SK-N-SH (cell line): Measurements from ENCODE around the gene PPP1R14C.

Experiments
- CTCF ChIP-seq: fragments of 200-600 bp; sonication (generic); IDR thresholded peaks from 2 replicates; pipeline ENCODE4 v1.6.1; 2017; ENCODE audit warnings: antibody characterized with exemption, mild to moderate bottlenecking, moderate library complexity
- EP300 ChIP-seq, 2 experiments: IDR thresholded peaks; 2 replicates each; pipeline versions ENCODE4 v1.4.0 to v1.6.1; 2012; ENCODE audit warnings: borderline replicate concordance in 1 of 2, low read depth in 1 of 2, low read length in 1 of 2
- FOXJ3 ChIP-seq: sonication (generic); formaldehyde crosslinking; IDR thresholded peaks from 2 replicates; pipeline ENCODE4 v1.5.1; 2020; ENCODE audit warnings: mild to moderate bottlenecking, missing genetic modification reagents
- IRF3 ChIP-seq: fragments of 150-350 bp; IDR thresholded peaks from 2 replicates; pipeline ENCODE4 v1.6.1; 2016; ENCODE audit warnings: mild to moderate bottlenecking, low read depth, low read length
- JUND ChIP-seq: IDR thresholded peaks from 2 replicates; pipeline ENCODE4 v1.4.0; 2012
- MXI1 ChIP-seq: IDR thresholded peaks from 2 replicates; pipeline ENCODE4 v1.6.1; 2012; ENCODE audit warnings: mild to moderate bottlenecking, low read depth, low read length, improper control_type of control experiment
- NFIC ChIP-seq: IDR thresholded peaks from 2 replicates; pipeline ENCODE4 v1.4.0; 2012; ENCODE audit warnings: borderline replicate concordance
- PBX3 ChIP-seq: IDR thresholded peaks from 2 replicates; pipeline ENCODE4; 2012
- POLR2AphosphoS5 ChIP-seq: IDR thresholded peaks from 2 replicates; pipeline ENCODE4 v1.6.1; 2012; ENCODE audit warnings: low read depth, low read length
- REST ChIP-seq: IDR thresholded peaks from 2 replicates; pipeline ENCODE4 v1.6.1; 2012; ENCODE audit warnings: mild to moderate bottlenecking, low read depth, low read length, moderate library complexity
- SIN3A ChIP-seq: IDR thresholded peaks from 2 replicates; pipeline ENCODE4 v1.6.1; 2012; ENCODE audit warnings: low read depth, mild to moderate bottlenecking, low read length, moderate library complexity, borderline replicate concordance
- USF1 ChIP-seq: IDR thresholded peaks from 2 replicates; pipeline ENCODE4 v1.4.0; 2012; ENCODE audit warnings: low read depth, borderline replicate concordance
- YY1 ChIP-seq: IDR thresholded peaks from 2 replicates; pipeline ENCODE4 v1.4.0; 2012; ENCODE audit warnings: low read depth, mild to moderate bottlenecking
- ZBTB33 ChIP-seq: IDR thresholded peaks from 2 replicates; pipeline ENCODE4 v1.4.0; 2012; ENCODE audit warnings: low read depth, borderline replicate concordance

- TF ChIP-seq CTCF: no peak
- no peak for TF ChIP-seq USF1
- no peak for TF ChIP-seq FOXJ3 (CRISPR knock-in tag)
- no peak for TF ChIP-seq SIN3A
- TF ChIP-seq POLR2AphosphoS5: no peak
- no peak for TF ChIP-seq JUND
- no peak for TF ChIP-seq ZBTB33
- no peak for TF ChIP-seq MXI1
- TF ChIP-seq REST: no peak
- no peak for TF ChIP-seq PBX3
- TF ChIP-seq NFIC: no peak
- no peak for TF ChIP-seq IRF3
- TF ChIP-seq EP300 (IDR thresholded peaks at IDR 0.05; ENCODE audit: borderline replicate concordance in 1 of 2, low read depth in 1 of 2, low read length in 1 of 2): no peak
- TF ChIP-seq YY1: no peak
These were observed 150.2 kb downstream of the PPP1R14C start for GRCh38 chr6:150293019-150293418.
